Measurements from ENCODE around the gene FBXL14.

FBXL14 gene

GRCh38 chr12:1532375-1533165 is 61.8 kb downstream of the FBXL14 start:
- DNase-seq, result no peak

GRCh38 chr12:1531654-1532374 is 62.6 kb downstream of the FBXL14 start:
- no peak for DNase-seq

DNA sequence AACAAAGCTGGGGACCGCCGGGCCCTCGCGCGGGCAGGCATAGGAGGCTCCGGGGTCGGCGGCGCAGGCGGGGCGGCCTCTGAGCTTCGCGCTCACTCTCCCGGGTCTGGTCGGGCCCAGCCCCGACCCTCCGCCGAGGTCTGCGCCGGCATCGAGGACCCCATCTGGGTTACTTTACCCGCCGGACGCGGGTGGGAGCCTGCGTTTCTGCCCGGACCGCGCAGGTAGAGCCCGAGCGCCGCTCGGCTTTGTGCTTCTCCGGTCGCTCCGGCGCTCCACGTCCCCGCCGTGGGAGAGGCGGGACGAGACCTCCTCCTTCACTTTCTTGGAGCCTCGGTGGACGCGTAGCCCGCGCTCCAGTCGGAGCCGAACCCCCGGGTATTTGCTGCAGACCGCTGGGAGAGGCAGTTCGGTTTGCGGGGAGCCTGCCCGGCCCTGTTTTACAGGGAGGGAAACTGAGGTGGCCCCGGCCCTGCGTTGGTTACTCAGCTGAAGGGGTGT is 63.2 kb downstream of the FBXL14 start:
- DNase-seq, result no peak

DNA sequence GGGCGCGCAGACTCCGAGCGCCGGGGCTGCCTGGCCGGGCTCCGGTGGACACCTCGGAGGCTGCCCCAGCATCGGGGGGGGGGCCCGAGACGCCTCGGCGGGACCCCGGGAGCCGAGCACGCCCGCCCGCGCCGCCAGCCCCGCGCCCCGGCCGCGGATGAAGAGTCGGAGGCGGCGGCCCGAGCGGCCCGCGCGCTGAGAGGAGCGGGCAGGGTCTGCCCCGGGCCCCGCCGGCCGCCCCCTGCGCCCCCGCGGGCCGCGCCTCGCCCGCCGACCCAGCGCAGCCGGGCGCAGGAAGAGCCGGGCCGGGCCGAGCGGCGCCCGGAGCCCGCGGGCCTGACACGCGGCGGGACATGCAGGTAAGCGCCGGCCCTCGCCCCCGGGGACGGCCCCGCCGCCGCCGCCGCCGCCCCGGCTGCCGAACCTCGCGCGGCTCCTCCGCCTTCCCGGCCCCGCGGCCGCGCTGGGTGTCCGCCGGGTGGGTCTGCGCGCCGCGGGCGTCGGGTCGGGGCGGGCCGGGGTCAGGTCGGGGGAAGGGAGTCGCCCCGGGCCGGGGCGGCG is 63.7 kb downstream of the FBXL14 start:
- DNase-seq, result no peak

DNA sequence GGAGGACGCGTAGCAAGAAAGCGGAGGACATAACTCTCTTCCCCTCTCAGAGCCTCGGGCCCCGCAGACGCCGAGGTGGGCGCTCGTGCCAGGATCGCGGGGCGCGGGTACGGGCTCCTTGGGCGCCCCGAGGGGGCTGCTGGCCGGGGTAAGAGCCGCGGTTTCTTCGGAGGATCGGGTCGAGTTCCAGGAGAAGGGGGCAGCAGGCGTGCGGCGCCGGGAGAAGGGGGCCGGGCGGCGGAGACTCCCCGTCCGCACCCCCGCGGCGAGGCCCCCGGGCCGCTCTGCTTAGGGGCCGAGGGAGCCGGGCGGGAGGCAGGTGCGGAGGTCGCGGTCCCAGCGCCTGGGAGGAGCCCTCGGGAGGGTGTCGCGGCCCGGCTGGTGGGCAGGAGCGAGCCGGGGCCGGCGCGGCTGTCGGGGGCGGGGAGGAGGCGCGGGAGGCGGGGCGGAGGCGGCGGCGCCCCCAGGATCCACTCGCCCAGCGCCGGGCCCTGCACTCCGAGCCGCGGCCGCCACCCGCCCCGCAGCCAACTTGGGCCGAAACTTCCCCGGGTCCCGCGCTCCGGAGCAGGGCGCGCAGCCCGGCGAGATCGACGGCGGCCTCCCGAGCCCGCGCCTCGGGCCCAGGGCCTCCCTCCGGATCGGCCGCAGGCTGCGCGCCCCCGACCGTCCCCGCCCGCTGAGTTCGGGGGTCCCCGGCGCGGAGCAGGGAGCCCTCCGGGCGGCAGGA is 64.4 kb downstream of the FBXL14 start:
- no peak for DNase-seq

- DNase-seq, result no peak
These were observed 65.0 kb downstream of the FBXL14 start for GRCh38 chr12:1529228-1529861.

DNA sequence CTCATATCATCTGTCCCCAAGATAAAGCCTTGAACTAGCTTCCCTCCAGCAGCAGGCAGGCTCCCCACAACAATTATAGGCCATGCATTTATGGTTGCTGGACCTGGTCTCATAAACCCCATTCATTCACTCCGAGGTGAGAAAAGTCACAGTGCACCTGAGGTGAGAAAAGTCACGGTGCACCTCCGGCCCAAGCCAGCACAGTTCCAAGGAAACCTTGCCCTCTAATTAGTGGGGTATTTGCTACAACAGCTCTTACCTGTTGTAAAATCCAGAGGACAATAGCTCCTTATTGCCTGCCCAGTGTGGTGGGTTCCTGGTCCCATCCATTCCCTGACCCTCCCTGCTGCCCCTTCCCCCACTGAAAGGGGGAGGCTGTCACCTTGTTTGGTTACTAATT is 65.6 kb downstream of the FBXL14 start:
- DNase-seq, result no peak

DNA sequence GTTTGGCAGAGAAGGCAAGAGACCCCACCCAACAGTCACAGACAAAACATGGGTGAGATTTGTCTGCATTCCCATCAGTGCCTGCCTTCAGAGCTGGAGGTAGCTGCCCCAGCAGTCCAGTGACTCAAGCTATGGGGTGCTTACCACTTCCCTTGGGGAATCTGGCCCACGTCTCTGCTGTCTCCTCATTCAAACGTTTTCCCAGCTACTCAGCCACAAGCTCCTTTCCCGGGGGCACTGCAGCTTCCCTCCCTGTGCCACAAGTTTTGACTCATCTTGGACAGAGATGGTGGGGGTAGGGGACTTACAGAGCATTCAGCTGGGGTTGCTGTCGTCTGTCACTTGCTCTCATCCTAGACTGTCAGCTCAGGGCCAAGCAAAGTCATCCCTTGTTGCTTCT is 66.6 kb downstream of the FBXL14 start:
- DNase-seq, result no peak

DNA sequence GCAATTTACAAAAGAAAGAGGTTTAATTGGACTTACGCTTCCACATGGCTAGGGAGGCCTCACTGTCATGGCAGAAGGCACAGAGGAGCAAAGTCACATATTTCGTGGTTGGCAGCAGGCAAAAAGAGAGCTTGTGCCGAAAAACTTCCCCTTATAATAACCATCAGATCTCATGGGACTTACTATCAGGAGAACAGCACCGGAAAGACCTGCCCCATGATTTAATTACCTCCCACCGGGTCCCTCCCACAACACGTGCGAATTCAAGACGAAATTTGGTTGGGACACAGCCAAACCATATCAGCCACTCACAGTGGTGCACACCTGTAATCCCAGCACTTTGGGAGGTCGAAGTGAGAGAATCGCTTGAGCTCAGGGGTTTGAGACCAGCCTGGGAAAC is 68.5 kb downstream of the FBXL14 start:
- no peak for DNase-seq

DNA sequence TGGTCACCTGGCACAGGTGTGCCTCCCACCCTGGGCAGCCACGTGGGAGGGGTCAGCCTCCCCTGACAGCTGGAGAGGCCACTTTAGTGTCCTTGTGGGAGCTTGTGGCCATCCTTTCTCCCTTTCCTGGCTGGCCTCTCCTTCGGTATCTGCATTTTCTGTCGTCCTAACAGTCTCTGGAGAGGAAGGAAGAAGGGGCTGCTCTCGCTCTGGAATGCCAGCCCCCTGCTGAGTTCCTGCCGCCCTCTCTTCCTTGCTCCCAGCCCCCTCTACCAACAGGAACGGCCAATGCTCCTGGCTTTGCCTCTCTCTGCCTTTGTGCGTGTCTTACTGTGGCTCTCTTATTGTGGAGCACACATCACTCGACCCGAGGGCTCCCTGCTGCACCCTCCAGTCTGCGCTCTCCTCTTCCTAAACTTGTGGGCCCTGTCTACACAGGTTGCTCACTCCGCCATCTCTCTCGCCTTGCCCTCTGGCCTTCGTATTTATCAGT is 70.8 kb downstream of the FBXL14 start:
- DNase-seq, result no peak

GRCh38 chr12:1523046-1523445 is 71.3 kb downstream of the FBXL14 start:
- no peak for DNase-seq

- no peak for DNase-seq
These were observed 74.7 kb downstream of the FBXL14 start for GRCh38 chr12:1519642-1520041.

DNA sequence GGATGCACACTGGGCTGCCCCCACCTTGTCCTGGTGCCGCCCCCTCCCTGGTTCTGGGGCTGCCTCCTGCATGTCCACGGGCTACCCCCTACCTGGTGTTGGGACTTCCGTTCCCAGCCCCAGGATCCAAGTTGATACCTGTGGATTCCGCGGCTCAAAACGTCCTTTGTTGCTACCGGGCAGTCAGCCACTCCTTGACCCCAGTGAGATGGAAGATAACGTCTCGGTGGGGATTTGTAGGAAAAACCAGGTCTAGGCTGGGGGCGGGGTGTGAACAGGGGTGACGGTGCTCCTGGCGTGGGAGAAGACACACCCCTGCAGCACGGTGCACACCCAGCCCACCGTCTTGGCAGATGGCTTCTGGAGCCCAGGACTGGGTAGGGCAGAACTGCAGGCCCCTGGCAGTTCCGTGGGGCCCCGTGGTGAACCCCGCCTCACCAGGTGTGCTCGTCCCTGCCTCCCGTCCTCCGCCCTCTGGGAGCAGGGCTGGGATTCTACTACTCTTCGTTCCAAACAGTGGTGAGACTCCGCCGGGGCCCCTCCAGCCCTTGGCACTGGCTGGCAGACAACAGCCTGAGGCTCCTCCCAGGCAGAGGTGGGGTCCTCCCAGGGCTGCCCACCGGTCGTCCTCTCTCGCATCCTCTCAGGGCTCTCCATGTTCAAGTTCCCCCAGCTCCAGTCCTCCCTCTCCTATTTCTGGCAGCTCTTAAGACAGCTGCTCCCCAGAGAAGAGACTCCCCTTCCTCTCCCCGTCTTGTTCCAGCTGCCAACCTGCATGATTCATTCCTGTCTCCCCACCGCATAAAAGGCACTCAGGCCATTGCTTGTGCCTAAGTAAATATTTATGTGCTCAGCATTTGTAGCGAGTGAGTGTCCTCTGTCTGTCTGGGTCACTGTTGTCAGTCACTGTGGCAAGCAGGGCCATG is 75.5 kb downstream of the FBXL14 start:
- DNase-seq, result no peak

GRCh38 chr12:1517734-1518525 is 76.5 kb downstream of the FBXL14 start:
- no peak for DNase-seq

GRCh38 chr12:1517007-1517406 is 77.4 kb downstream of the FBXL14 start:
- no peak for DNase-seq

All from cortex of kidney (tissue), 1 donor.